Activated CD4-positive, alpha-beta memory T cell treated with anti-CD3 and anti-CD28 coated beads for 36 hours (primary cell): ENCODE results near the gene ADD2. TPM values are rescaled to one million over a fixed set of nuclear protein-coding genes. Genes with fewer than 3 reads are reported as not detected.
"Not testable (repeated sequence)": the region's sequence is repeated elsewhere in the genome, so short reads cannot be mapped to it uniquely, and the experiment has no call there.

Experiments used
- CTCF ChIA-PET: fragments of 350-600 bp; sonication (Branson Sonifier 250); formaldehyde crosslinking; loops from one replicate; lab custom pipeline; 2021; ENCODE audit warnings: antibody characterized with exemption, inconsistent platforms; lab: Charles Lee
- POLR2A ChIA-PET: fragments of 350-600 bp; sonication (Branson Sonifier 250); formaldehyde crosslinking; loops from one replicate; lab custom pipeline; 2021; ENCODE audit warnings: antibody characterized with exemption; lab: Charles Lee
- DNase-seq: peaks from one replicate; pipeline ENCODE4 v3.0.0-alpha.2; 2020
- H3K27ac Mint-ChIP-seq: one replicate; pipeline ENCODE4 v1.8.0; 2021; ENCODE audit warnings: mixed read lengths
- H3K27me3 Mint-ChIP-seq: one replicate; pipeline ENCODE4 v1.8.0; 2021; ENCODE audit warnings: mixed read lengths
- H3K36me3 Mint-ChIP-seq: one replicate; pipeline ENCODE4 v1.8.0; 2021; ENCODE audit warnings: mixed read lengths
- H3K4me1 Mint-ChIP-seq: one replicate; pipeline ENCODE4 v1.8.0; 2021; ENCODE audit warnings: low read depth, mixed read lengths
- H3K4me3 Mint-ChIP-seq: one replicate; pipeline ENCODE4 v1.8.0; 2021; ENCODE audit warnings: mild to moderate bottlenecking, mixed read lengths
- H3K9me3 Mint-ChIP-seq: one replicate; pipeline ENCODE4 v1.8.0; 2021; ENCODE audit warnings: mixed read lengths
- intact Hi-C: fragments of 100-400 bp; cut with micrococcal nuclease; formaldehyde crosslinking; loops from one replicate; pipeline ENCODE4 v1.15.1; 2023
- total RNA-seq, 2 experiments: library from RNA; stranded (reverse); gene quantifications; one replicate each; pipeline ENCODE4 v1.2.3, GENCODE V29; 2021

ADD2 gene
- total RNA-seq, 2 experiments from 2014 or later = 5.6 to 6.0 TPM

DNA sequence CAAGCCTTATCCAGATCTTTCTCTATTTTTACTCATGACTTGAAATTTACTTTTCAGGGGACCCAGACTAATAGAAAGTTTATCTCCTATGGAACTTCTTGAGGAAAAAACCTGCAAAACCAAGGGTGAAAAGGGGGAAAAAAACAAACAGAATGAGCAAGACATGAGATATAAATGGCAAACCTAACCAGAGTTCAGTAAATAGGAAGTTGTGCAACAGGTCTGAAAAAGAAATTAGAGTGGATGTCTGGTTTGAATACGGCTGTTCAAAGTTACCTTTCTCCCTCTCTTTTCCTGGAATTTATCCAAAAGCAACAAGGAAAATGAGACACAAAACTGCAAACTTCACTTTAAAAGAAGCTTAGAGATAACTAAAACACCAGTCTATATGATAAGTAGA is 135.6 kb downstream of the ADD2 start:
- no peak for DNase-seq
- peaks cover 3% of the 10 kb centered on the region for H3K9me3 Mint-ChIP-seq
- no peaks in the 10 kb centered on the region for H3K36me3 Mint-ChIP-seq
- no peak overlapping the region for H3K27ac Mint-ChIP-seq
- ChIA-PET CTCF (no interaction called here), POLR2A (no interaction called here)
- H3K4me1 Mint-ChIP-seq = no peaks in the 10 kb centered on the region
- peaks cover 3% of the 10 kb centered on the region for H3K27me3 Mint-ChIP-seq
- H3K4me3 Mint-ChIP-seq = no peak overlapping the region
- intact Hi-C loops = no loop called here

GRCh38 chr2:70630761-70631160 is 137.2 kb downstream of the ADD2 start:
- H3K9me3 Mint-ChIP-seq = peaks cover 3% of the 10 kb centered on the region
- H3K27me3 Mint-ChIP-seq = peaks cover 3% of the 10 kb centered on the region
- DNase-seq = no peak
- intact Hi-C loops = no loop called here
- H3K36me3 Mint-ChIP-seq = no peaks in the 10 kb centered on the region
- H3K4me1 Mint-ChIP-seq = no peaks in the 10 kb centered on the region
- ChIA-PET CTCF (no interaction called here), POLR2A (no interaction called here)
- no peak overlapping the region for H3K4me3 Mint-ChIP-seq
- H3K27ac Mint-ChIP-seq = no peak overlapping the region

- intact Hi-C loops = no loop called here
- H3K27ac Mint-ChIP-seq = no peak overlapping the region
- peaks cover 4% of the 10 kb centered on the region for H3K27me3 Mint-ChIP-seq
- ChIA-PET POLR2A (no interaction called here), CTCF (interaction anchor here (1.0 to 2.9 kb wide), 4 partner anchors 10 to 323 kb away, joined by 4 to 9 read pairs (median 6); no protein-coding TSS in a partner anchor)
- DNase-seq = no peak
- H3K4me3 Mint-ChIP-seq = no peak overlapping the region
- H3K9me3 Mint-ChIP-seq = no peaks in the 10 kb centered on the region
- no peaks in the 10 kb centered on the region for H3K4me1 Mint-ChIP-seq
- no peaks in the 10 kb centered on the region for H3K36me3 Mint-ChIP-seq
Observed at GRCh38 chr2:70627211-70627898, 140.6 kb downstream of the ADD2 start.

GRCh38 chr2:70626254-70626990 is 141.6 kb downstream of the ADD2 start:
- H3K27me3 Mint-ChIP-seq = peaks cover 4% of the 10 kb centered on the region

GRCh38 chr2:70621536-70621935 is 146.5 kb downstream of the ADD2 start:
- POLR2A ChIA-PET, H3K27me3 Mint-ChIP-seq, CTCF ChIA-PET, H3K4me1 Mint-ChIP-seq, H3K27ac Mint-ChIP-seq, DNase-seq, H3K9me3 Mint-ChIP-seq, intact Hi-C loops, H3K4me3 Mint-ChIP-seq, H3K36me3 Mint-ChIP-seq: not testable (repeated sequence)

More at GRCh38 chr2:70626254-70626990, 141.6 kb downstream of the ADD2 start:
- CTCF ChIA-PET = interaction anchor here (1.0 to 2.9 kb wide), 4 partner anchors 9 to 322 kb away, joined by 4 to 9 read pairs (median 6); no protein-coding TSS in a partner anchor
- H3K36me3 Mint-ChIP-seq = no peaks in the 10 kb centered on the region
- intact Hi-C loops = no loop called here
- no peaks in the 10 kb centered on the region for H3K9me3 Mint-ChIP-seq
- no peak for DNase-seq
- no peak overlapping the region for H3K27ac Mint-ChIP-seq
- no peak overlapping the region for H3K4me3 Mint-ChIP-seq
- H3K4me1 Mint-ChIP-seq = no peaks in the 10 kb centered on the region
- POLR2A ChIA-PET = interaction anchor here (0.6 kb wide), 1 partner anchor 46 kb away, joined by 3 read pairs; no protein-coding TSS in a partner anchor

GRCh38 chr2:70620020-70620419 is 148.0 kb downstream of the ADD2 start:
- no peaks in the 10 kb centered on the region for H3K9me3 Mint-ChIP-seq
- no peak for DNase-seq
- CTCF ChIA-PET = interaction anchor here (0.6 to 7.8 kb wide), 7 partner anchors 17 to 316 kb away, joined by 3 to 139 read pairs (median 14); partner anchors contain the start of gene FAM136A
- POLR2A ChIA-PET = no interaction called here
- H3K4me3 Mint-ChIP-seq = no peak overlapping the region
- peaks cover 1% of the 10 kb centered on the region for H3K27me3 Mint-ChIP-seq
- H3K4me1 Mint-ChIP-seq = no peaks in the 10 kb centered on the region
- H3K36me3 Mint-ChIP-seq = no peaks in the 10 kb centered on the region
- intact Hi-C loops = no loop called here
- no peak overlapping the region for H3K27ac Mint-ChIP-seq

- Mint-ChIP-seq H3K36me3 (no peaks in the 10 kb centered on the region), H3K4me1 (no peaks in the 10 kb centered on the region), H3K9me3 (no peaks in the 10 kb centered on the region), H3K4me3 (no peak overlapping the region), H3K27ac (no peak overlapping the region), H3K27me3 (peaks cover 1% of the 10 kb centered on the region)
- CTCF ChIA-PET = interaction anchor here (1.1 to 7.8 kb wide), 7 partner anchors 18 to 316 kb away, joined by 3 to 139 read pairs (median 14); partner anchors contain the start of gene FAM136A
- no peak for DNase-seq
- intact Hi-C loops = loop anchor here (5.0 kb wide), 1 partner anchor 67 kb away; the partner anchor contains the start of gene TGFA
- POLR2A ChIA-PET = interaction anchor here (0.6 kb wide), 1 partner anchor 280 kb away, joined by 8 read pairs; no protein-coding TSS in a partner anchor
Observed at GRCh38 chr2:70619167-70619566, 148.8 kb downstream of the ADD2 start.

- H3K9me3 Mint-ChIP-seq = no peaks in the 10 kb centered on the region
- ChIA-PET POLR2A (no interaction called here), CTCF (interaction anchor here (0.7 to 7.8 kb wide), 3 partner anchors 109 to 313 kb away, joined by 3 to 139 read pairs (median 99); partner anchors contain the start of gene FAM136A)
- H3K36me3 Mint-ChIP-seq = no peaks in the 10 kb centered on the region
- no peak overlapping the region for H3K27ac Mint-ChIP-seq
- no peaks in the 10 kb centered on the region for H3K4me1 Mint-ChIP-seq
- H3K27me3 Mint-ChIP-seq = no peaks in the 10 kb centered on the region
- H3K4me3 Mint-ChIP-seq = no peak overlapping the region
- DNase-seq = no peak
- intact Hi-C loops = loop anchor here (5.0 kb wide), 1 partner anchor 64 kb away; the partner anchor contains the start of gene TGFA
Observed at GRCh38 chr2:70616168-70616694, 151.8 kb downstream of the ADD2 start.

- no peaks in the 10 kb centered on the region for H3K9me3 Mint-ChIP-seq
- DNase-seq = no peak
- no peaks in the 10 kb centered on the region for H3K36me3 Mint-ChIP-seq
- H3K27me3 Mint-ChIP-seq = no peaks in the 10 kb centered on the region
- H3K27ac Mint-ChIP-seq = no peak overlapping the region
- POLR2A ChIA-PET = no interaction called here
- H3K4me3 Mint-ChIP-seq = no peak overlapping the region
- CTCF ChIA-PET = interaction anchor here (0.7 to 7.8 kb wide), 5 partner anchors 30 to 331 kb away, joined by 3 to 139 read pairs (median 4); partner anchors contain the start of gene FAM136A
- intact Hi-C loops = loop anchor here (5.0 kb wide), 1 partner anchor 63 kb away; the partner anchor contains the start of gene TGFA
- no peaks in the 10 kb centered on the region for H3K4me1 Mint-ChIP-seq
Observed at GRCh38 chr2:70615222-70615621, 152.8 kb downstream of the ADD2 start.

- no peaks in the 10 kb centered on the region for H3K9me3 Mint-ChIP-seq
- H3K36me3 Mint-ChIP-seq = no peaks in the 10 kb centered on the region
- H3K27ac Mint-ChIP-seq = no peak overlapping the region
- no peak for DNase-seq
- no peak overlapping the region for H3K4me3 Mint-ChIP-seq
- H3K4me1 Mint-ChIP-seq = no peaks in the 10 kb centered on the region
- no peaks in the 10 kb centered on the region for H3K27me3 Mint-ChIP-seq
- ChIA-PET CTCF (interaction anchor here (1.0 to 7.8 kb wide), 2 partner anchors 14 to 310 kb away, joined by 4 to 139 read pairs; partner anchors contain the start of gene FAM136A), POLR2A (no interaction called here)
- intact Hi-C loops = no loop called here
Observed at GRCh38 chr2:70613521-70613920, 154.5 kb downstream of the ADD2 start.

DNA sequence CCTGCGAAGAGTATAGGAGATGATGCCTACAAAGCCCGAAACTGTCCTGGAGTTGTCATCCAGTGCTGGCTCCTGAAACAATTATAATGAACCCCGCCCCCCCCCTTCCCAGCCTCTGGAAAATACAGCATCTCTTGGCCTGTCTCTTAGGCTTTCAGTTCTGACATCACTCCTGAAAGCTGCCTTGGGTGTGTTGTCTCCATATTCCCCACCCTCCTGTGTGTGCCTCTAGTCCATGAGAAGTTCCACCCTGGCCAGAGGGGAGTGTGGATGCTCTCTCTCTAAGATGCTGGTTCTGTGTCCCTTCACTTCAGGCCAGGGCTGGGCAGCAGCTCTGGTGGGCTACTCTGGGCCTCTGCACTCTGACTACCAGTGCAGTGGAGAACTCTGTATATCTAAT is 155.4 kb downstream of the ADD2 start:
- intact Hi-C loops = no loop called here
- Mint-ChIP-seq H3K9me3 (no peaks in the 10 kb centered on the region), H3K4me3 (no peak overlapping the region), H3K27ac (no peak overlapping the region), H3K27me3 (no peaks in the 10 kb centered on the region), H3K36me3 (no peaks in the 10 kb centered on the region), H3K4me1 (no peaks in the 10 kb centered on the region)
- no peak for DNase-seq
- CTCF ChIA-PET = interaction anchor here (0.7 to 1.6 kb wide), 2 partner anchors 201 to 310 kb away, joined by 3 read pairs; no protein-coding TSS in a partner anchor
- POLR2A ChIA-PET = interaction anchor here (0.7 kb wide), 1 partner anchor 399 kb away, joined by 3 read pairs; no protein-coding TSS in a partner anchor
